Ectodermal cell (in vitro differentiated cells): ENCODE data around the gene GINS2.
A peak's percentile ranks its signal among the peaks of the same experiment; 100 is the strongest.

Experiments used
- H3K27ac ChIP-seq: 2 replicates; pipeline ENCODE4 v1.7.0; 2013; ENCODE audit warnings: mild to moderate bottlenecking, low read depth, low read length; ENCODE audit not compliant: insufficient read depth, poor library complexity, severe bottlenecking
- H3K27me3 ChIP-seq: 2 replicates; pipeline ENCODE4 v1.7.0; 2013; ENCODE audit warnings: mild to moderate bottlenecking, low read length; ENCODE audit not compliant: insufficient read depth, control insufficient read depth, poor library complexity, severe bottlenecking
- H3K36me3 ChIP-seq: one replicate; pipeline ENCODE4 v1.7.0; 2013; ENCODE audit warnings: low read length; ENCODE audit not compliant: control insufficient read depth, insufficient read depth
- H3K4me1 ChIP-seq: one replicate; pipeline ENCODE4 v1.7.0; 2013; ENCODE audit warnings: low read length; ENCODE audit not compliant: control insufficient read depth, insufficient read depth
- H3K4me3 ChIP-seq: 2 replicates; pipeline ENCODE4 v1.7.0; 2013; ENCODE audit warnings: low read depth, low read length, control low read depth; ENCODE audit not compliant: insufficient read depth
- H3K9me3 ChIP-seq: 2 replicates; pipeline ENCODE4 v1.7.0; 2013; ENCODE audit warnings: mild to moderate bottlenecking, low read length, moderate library complexity; ENCODE audit not compliant: control insufficient read depth
- WGBS, 2 experiments: methylation state at CpG; one replicate each; pipeline ENCODE4 v1.1.7; 2013; ENCODE audit warnings: missing lambda C conversion rate in 2 of 2; 5-methylcytosine and 5-hydroxymethylcytosine counted together

Gene GINS2

DNA sequence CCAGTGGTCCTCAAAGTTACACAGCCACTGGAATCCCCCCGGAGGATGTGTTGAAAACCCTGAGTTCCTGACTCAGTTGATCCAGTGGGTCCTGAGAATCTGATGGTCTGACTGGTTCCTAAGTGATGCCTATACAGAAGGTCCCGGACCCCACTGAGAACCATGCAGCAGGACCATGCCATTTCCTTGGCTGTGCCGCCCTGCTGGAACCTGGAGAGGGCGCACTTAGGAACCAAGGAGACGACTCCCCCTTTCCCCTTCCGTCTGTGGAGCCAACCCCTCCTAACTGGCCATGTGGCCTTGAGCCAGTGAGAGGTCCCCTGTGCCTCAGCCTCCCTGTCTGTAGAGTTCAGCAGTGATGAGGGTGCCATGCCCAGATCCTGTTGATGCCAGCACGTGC, 40.1 kb upstream of the GINS2 start:
- Histone ChIP-seq H3K4me1 (peaks cover 15% of the 10 kb centered on the region), H3K27ac (no peak overlapping the region), H3K36me3 (no peaks in the 10 kb centered on the region), H3K4me3 (no peak overlapping the region), H3K9me3 (no peaks in the 10 kb centered on the region), H3K27me3 (no peaks in the 10 kb centered on the region)
- 80 to 83% methylated on average over 7 of the region's 7 CpGs for WGBS, 2 experiments

DNA sequence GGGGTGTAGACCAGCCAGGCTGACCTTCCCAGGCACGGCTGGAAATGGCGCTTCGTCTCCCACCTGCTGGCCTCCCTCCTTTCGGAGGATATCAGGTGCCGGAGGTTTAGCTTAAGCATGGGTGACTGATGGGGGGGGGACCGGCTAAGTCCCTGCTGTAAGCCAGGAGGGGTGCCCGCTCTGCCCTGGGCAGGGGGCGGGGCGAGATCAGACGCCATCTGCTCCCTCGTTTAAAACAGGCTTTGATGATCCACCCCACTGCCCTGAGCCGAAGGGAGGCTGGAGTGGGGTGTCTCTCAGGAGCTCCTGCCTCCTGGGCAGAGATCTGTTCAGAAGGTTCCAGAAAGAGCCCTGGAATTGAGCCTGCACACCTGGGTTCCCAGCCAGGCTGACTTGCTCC, 36.2 kb upstream of the GINS2 start:
- Histone ChIP-seq H3K4me1 (peaks cover 27% of the 10 kb centered on the region), H3K4me3 (no peak overlapping the region), H3K36me3 (no peaks in the 10 kb centered on the region), H3K9me3 (no peaks in the 10 kb centered on the region), H3K27me3 (no peaks in the 10 kb centered on the region), H3K27ac (no peak overlapping the region)
- 89 to 90% methylated on average over 12 of the region's 12 CpGs for WGBS, 2 experiments

DNA sequence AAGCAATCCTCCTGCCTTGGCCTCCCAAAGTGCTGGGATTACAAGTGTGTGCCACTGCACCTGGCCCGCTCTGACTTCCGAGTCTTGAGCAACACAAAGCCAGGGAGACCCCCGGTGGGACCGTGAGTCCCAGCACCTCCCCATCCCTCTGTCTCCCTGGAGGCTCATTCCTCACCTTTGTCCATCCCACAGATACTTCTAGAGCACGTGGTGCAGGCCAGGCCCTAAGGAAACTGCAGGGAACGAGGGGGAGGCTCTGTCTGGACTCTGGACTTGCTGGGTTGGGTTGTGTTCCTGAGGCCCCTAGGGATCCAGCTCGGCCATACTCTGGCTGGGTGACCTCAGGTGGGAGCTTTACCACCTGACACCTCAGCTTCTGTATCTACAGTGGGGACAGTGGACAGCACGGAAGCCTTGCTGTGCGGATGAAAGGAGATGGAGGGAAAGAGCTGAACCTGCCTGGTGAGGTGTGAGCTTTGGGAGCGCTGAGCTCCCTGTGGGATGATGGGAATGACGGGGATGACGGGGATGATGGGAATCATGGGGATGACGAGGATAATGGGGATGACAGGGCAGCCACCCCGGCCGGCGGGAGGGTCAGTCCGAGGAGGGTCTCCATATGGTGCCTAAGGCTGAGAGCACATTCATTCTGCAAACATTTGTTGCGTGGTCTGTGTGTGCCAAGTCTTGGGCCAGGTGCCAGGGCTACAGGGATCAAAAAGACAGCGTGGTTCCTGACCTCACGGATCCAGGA, 35.5 kb upstream of the GINS2 start:
- WGBS, 2 experiments = 86% methylated on average over 20 of the region's 20 CpGs
- Histone ChIP-seq H3K4me1 (peaks cover 24% of the 10 kb centered on the region), H3K9me3 (no peaks in the 10 kb centered on the region), H3K4me3 (no peak overlapping the region), H3K27me3 (no peaks in the 10 kb centered on the region), H3K36me3 (no peaks in the 10 kb centered on the region), H3K27ac (no peak overlapping the region)

DNA sequence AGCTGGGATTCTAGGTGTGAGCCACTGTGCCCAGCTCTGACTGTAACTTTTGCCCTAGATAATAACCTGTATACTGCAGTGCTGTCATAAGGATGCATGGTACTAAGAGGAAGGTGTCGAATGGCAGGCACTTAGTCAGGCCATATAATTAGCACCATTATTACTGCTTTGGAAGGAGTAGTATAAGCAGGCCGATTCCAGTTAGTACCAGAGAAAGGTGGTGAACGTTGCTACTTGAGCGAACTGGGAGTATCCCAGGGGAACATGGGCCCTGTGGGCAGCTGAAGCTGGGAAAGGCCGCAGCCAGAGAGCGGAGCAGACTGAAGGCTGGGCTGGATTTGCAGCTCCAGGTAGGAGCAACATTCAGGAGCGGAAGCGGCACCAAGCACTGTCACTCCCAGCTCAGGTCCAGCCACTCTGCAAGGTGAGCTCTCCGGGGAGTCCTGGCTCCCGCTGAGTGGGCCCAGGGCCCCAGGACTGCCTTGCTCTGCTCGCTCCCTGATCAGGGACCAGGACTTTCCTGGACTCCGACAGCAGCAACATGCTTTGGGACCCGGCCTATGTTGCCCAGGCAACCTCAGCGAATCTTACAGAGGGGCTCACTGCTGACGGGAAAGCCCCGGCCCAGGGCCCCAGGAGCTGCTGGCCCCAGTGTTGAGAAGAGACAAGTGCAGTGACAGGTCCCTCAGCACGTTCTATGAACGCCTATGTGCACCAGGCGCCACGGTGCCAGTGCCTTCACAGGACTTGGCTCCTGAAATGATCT, 33.6 kb upstream of the GINS2 start:
- no peaks in the 10 kb centered on the region for H3K36me3 ChIP-seq
- no peak overlapping the region for H3K4me3 ChIP-seq
- WGBS, 2 experiments = 72 to 76% methylated on average over 20 of the region's 20 CpGs
- H3K27ac ChIP-seq = peak overlapping the region; percentile 62
- no peaks in the 10 kb centered on the region for H3K27me3 ChIP-seq
- H3K9me3 ChIP-seq = no peaks in the 10 kb centered on the region
- peaks cover 16% of the 10 kb centered on the region for H3K4me1 ChIP-seq

DNA sequence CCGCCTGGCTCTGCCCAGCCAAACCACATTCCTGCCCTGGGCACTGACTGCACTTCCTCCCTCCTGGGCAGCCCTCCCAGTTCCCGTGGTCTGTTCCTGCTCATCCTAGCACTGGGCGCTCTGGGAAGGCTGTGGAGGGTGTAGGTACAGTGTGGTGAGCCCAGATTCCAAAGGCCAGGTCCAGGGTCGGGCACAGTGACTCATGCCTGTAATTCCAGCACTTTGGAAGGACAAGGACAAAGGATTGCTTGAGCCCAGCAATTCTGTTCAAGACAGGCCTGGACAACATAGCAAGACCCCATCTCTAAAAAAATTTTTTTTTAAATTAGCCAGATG, 31.5 kb upstream of the GINS2 start:
- peaks cover 36% of the 10 kb centered on the region for H3K4me1 ChIP-seq
- no peaks in the 10 kb centered on the region for H3K9me3 ChIP-seq
- H3K4me3 ChIP-seq = no peak overlapping the region
- peaks cover 11% of the 10 kb centered on the region for H3K27me3 ChIP-seq
- H3K27ac ChIP-seq = no peak overlapping the region
- 91 to 93% methylated on average over 4 of the region's 4 CpGs for WGBS, 2 experiments
- H3K36me3 ChIP-seq = no peaks in the 10 kb centered on the region

DNA sequence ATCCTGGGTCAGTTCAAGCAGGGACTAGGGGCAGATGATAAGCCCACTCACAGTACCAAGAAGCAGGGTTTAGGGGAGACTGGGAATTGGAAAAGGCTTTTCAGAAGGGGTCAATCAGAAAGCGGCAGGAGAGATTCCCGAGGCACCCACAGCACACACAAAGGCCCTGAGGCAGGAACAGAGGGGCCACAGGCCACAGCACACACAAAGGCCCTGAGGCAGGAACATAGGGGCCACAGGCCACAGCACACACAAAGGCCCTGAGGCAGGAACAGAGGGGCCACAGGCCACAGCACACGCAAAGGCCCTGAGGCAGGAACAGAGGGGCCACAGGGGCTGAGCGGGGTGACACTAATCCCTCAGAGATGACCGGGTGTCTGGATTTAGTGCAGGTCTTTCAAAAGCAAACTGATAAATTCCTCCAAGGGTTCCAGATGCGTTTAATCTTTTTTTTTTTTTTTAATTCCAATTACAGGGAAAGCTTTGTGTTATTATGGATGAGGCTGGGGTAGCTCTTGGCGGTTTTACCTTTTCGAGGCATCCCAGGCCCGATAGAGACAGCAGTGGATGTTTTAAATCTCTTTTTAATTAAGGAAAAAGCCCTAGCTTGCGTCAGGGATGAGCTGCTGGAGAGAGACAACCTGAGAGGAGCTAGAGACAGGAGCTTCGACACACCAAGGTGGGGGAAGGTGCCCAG, 31.0 kb upstream of the GINS2 start:
- Histone ChIP-seq H3K9me3 (no peaks in the 10 kb centered on the region), H3K36me3 (no peaks in the 10 kb centered on the region), H3K4me1 (peaks cover 40% of the 10 kb centered on the region), H3K27ac (no peak overlapping the region), H3K27me3 (peaks cover 11% of the 10 kb centered on the region), H3K4me3 (no peak overlapping the region)
- 95 to 96% methylated on average over 10 to 11 of the region's 11 CpGs for whole genome bisulfite sequencing, 2 experiments

DNA sequence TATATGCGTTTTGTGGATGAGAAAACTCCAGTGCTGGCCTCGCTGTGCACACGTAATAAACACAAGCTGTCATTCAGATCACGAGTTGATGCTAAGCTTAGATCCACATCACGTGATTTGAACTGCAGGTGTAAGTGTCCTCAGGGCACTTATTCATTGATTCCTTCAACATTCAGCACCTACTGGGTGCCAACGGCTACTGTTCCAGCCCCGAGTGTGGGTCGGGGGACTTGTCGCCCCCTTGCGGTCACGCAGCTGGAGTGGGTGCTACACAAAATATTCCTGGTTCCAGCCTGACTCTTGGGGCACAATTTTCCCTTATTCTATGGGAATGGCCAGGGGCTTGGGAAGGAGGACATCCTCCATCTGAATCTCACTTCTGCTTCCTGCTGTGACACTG, 29.9 kb upstream of the GINS2 start:
- Histone ChIP-seq H3K4me1 (peaks cover 40% of the 10 kb centered on the region), H3K27me3 (peaks cover 11% of the 10 kb centered on the region), H3K9me3 (no peaks in the 10 kb centered on the region), H3K36me3 (no peaks in the 10 kb centered on the region), H3K4me3 (no peak overlapping the region), H3K27ac (no peak overlapping the region)
- WGBS, 2 experiments = 63 to 64% methylated on average over 11 of the region's 11 CpGs

DNA sequence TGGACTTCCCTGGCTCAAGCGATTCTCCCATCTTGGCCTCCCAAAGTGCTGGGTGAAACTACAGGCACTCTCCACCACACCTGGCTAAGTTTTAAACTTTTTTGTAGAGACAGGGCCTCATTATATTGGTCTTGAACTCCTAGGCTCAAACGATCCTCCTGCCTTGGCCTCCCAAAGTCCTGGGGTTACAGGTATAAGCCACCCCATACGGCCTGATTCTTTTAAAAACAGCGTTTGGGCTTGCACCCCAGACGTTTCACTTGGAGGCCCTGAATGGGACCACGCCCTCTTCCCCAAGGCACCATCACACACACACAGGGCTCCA, 29.4 kb upstream of the GINS2 start:
- no peak overlapping the region for H3K4me3 ChIP-seq
- H3K27ac ChIP-seq = no peak overlapping the region
- H3K36me3 ChIP-seq = no peaks in the 10 kb centered on the region
- WGBS, 2 experiments = 65 to 67% methylated on average over 6 of the region's 6 CpGs
- peaks cover 40% of the 10 kb centered on the region for H3K4me1 ChIP-seq
- no peaks in the 10 kb centered on the region for H3K9me3 ChIP-seq
- peaks cover 11% of the 10 kb centered on the region for H3K27me3 ChIP-seq

DNA sequence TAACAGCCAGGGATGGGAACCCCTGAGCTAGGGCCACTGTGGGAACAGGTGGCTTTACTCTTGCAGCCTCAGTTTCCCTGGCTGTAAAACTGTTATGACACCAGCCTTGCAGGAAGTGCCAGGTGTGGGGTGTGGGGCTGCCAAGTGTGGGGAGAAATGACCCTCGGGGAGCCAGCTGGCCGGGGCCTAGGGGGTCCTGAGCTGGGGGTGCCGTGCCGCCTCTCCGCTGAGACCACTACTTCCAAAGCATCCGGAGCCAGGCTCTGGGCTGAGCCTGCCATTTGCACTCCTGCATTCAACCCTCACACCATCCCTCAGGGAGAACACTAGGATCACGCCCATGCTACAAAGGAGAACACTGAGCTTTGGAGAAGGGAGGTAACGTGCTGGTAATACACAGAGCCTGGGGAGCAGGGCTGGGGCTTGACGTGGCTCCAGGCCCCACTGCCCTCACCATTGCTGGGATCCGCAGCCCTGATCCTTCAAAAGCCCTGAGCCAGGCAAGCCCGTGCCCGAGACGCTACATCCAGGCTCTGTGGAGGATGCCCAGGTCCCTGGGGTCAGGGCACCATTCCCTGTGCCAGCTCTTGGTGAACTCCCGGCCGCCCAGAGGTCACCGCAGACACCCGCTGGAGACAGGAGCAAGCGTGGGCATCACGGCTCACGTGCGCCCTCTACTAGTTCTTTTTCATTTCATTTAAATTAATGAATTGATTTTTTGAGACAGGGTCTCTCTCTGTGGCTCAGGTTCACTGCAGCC, 28.8 kb upstream of the GINS2 start:
- no peak overlapping the region for H3K4me3 ChIP-seq
- no peaks in the 10 kb centered on the region for H3K36me3 ChIP-seq
- H3K9me3 ChIP-seq = no peaks in the 10 kb centered on the region
- H3K4me1 ChIP-seq = peaks cover 42% of the 10 kb centered on the region
- no peak overlapping the region for H3K27ac ChIP-seq
- WGBS, 2 experiments = 52 to 53% methylated on average over 21 of the region's 21 CpGs
- peaks cover 11% of the 10 kb centered on the region for H3K27me3 ChIP-seq

DNA sequence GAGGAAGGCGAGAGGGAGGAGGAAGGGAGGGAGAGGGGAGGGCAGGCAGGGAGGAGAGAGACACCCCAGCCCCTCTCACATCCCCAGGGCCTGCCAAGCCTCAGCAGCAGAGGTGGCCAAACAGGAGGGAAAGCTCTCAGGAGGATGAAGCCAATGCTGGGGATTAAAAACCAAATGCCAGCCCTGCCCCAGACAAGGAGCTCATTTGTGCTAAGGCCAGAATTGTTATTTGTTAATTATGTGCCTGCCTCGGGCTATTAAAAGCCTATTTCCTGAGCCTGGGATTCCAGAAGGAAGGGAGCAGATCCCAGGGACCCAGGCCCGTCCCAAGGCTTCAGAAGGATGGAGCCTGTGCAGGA, 27.9 kb upstream of the GINS2 start:
- H3K36me3 ChIP-seq = no peaks in the 10 kb centered on the region
- 59 to 69% methylated on average over 3 of the region's 3 CpGs for WGBS, 2 experiments
- H3K27ac ChIP-seq = no peak overlapping the region
- H3K4me3 ChIP-seq = no peak overlapping the region
- H3K4me1 ChIP-seq = peaks cover 35% of the 10 kb centered on the region
- H3K27me3 ChIP-seq = peaks cover 11% of the 10 kb centered on the region
- H3K9me3 ChIP-seq = peaks cover 4% of the 10 kb centered on the region
